DND-41 (cell line): ENCODE measurements around the gene CTSC.

Source experiments
- CTCF ChIP-seq: IDR thresholded peaks from 2 replicates; pipeline ENCODE4 v1.5.1; 2012; ENCODE audit warnings: borderline replicate concordance, low read length, moderate library complexity, mild to moderate bottlenecking; ENCODE audit not compliant: poor library complexity, severe bottlenecking; ENCODE audit errors: extremely low read depth
- EZH2 ChIP-seq: IDR thresholded peaks from 3 replicates; pipeline ENCODE4 v1.6.1; 2012; ENCODE audit warnings: borderline replicate concordance, low read depth, mild to moderate bottlenecking, moderate library complexity, low read length, inconsistent platforms; ENCODE audit not compliant: severe bottlenecking

DNA sequence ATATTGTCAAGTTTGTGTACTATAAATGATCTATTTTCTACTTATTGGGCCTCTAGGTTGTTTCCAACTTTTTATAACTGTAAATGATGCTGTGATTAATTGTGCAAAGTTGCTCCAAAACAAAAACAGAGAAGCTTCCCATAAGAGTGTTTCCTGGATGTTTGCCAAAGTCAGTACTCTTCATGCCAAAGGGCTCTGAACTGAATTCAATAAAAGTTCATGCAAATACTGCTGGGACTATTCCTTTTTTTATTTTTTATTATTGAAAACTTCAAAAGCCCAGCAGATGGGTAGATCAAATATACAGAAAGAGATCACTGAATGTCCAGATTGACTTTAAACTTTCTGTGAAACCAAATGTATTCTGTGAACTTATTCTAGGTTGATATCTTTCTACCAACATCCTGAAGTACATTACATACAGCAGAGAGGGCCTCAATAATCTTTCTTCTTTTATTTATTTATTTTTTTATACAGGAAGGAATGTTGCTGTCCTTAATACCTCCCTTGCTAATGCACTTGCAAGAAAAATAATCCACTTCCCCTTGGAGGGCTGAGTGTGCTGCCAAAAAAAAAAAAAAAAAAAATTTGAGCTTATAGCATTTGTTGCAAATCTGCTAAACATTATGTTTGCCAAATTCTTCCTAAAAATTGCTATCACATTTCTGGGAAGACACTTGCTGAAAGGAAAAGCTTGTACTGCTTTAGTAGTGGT lies 53.0 kb downstream of the CTSC start:
- TF ChIP-seq EZH2 (no peak), CTCF (no peak)
